Liver (tissue), 9 donors: ENCODE data around the gene PHC3. TPM values are rescaled to one million over a fixed set of nuclear protein-coding genes. Genes with fewer than 3 reads are reported as not detected.
A peak's percentile ranks its signal among the peaks of the same experiment; 100 is the strongest.

ENCODE experiments used
- DNase-seq: peaks from one replicate; pipeline ENCODE4 v3.0.0-alpha.2; 2017; ENCODE audit warnings: low spot score
- H3K27ac ChIP-seq, 2 donors: one replicate each; pipeline ENCODE4 v1.7.0; 2013; ENCODE audit warnings: inconsistent platforms in 2 of 2, low read length in 2 of 2, control low read depth in 1 of 2, low read depth in 1 of 2, mild to moderate bottlenecking in 1 of 2
- H3K27me3 ChIP-seq, 4 donors: one replicate each; pipeline versions ENCODE4 v1.6.1 to v1.7.0; 2013; ENCODE audit warnings: low read length in 3 of 4, inconsistent platforms in 1 of 4, mild to moderate bottlenecking in 1 of 4, moderate library complexity in 1 of 4; ENCODE audit not compliant: control insufficient read depth in 4 of 4, insufficient read depth in 4 of 4
- H3K36me3 ChIP-seq, 4 donors: one replicate each; pipeline versions ENCODE4 v1.6.1 to v1.7.0; 2013; ENCODE audit warnings: low read length in 3 of 4, mild to moderate bottlenecking in 3 of 4, low read depth in 1 of 4, moderate library complexity in 1 of 4; ENCODE audit not compliant: control insufficient read depth in 4 of 4, insufficient read depth in 3 of 4
- H3K4me1 ChIP-seq, 4 donors: one replicate each; pipeline versions ENCODE4 v1.6.1 to v1.7.0; 2013; ENCODE audit warnings: low read length in 3 of 4, mild to moderate bottlenecking in 3 of 4, moderate library complexity in 1 of 4; ENCODE audit not compliant: control insufficient read depth in 4 of 4, insufficient read depth in 4 of 4
- H3K4me3 ChIP-seq, 3 donors: one replicate each; pipeline versions ENCODE4 v1.6.1 to v1.7.0; 2013; ENCODE audit warnings: low read length in 3 of 3, control low read depth in 1 of 3, low read depth in 1 of 3, mild to moderate bottlenecking in 1 of 3
- H3K9ac ChIP-seq, 2 donors: one replicate each; pipeline ENCODE4 v1.7.0; 2013; ENCODE audit warnings: low read length in 2 of 2, mild to moderate bottlenecking in 2 of 2, moderate library complexity in 2 of 2, control low read depth in 1 of 2, low read depth in 1 of 2
- H3K9me3 ChIP-seq, 4 donors: one replicate each; pipeline versions ENCODE4 v1.6.1 to v1.7.0; 2013; ENCODE audit warnings: low read length in 3 of 4; ENCODE audit not compliant: control insufficient read depth in 4 of 4
- ATF3 ChIP-seq: IDR thresholded peaks from 2 replicates; pipeline ENCODE4 v1.6.1; 2016; ENCODE audit warnings: antibody characterized with exemption
- EGR1 ChIP-seq, 2 donors: IDR thresholded peaks; 2 replicates each; pipeline ENCODE4 v1.6.1; 2016 to 2018; ENCODE audit warnings: antibody characterized with exemption in 2 of 2, low read depth in 2 of 2
- FOXA1 ChIP-seq: IDR thresholded peaks from 2 replicates; pipeline ENCODE4 v1.6.1; 2016; ENCODE audit warnings: antibody characterized with exemption
- GABPA ChIP-seq, 2 donors: IDR thresholded peaks in 1 of 2; conservative IDR thresholded peaks in 1 of 2; 2 replicates each; pipeline ENCODE4 v1.6.1; 2016; ENCODE audit warnings: antibody characterized with exemption in 2 of 2, mild to moderate bottlenecking in 1 of 2, moderate library complexity in 1 of 2
- HNF4G ChIP-seq: IDR thresholded peaks from 2 replicates; pipeline ENCODE4 v1.6.1; 2016; ENCODE audit warnings: antibody characterized with exemption
- JUND ChIP-seq, 2 donors: IDR thresholded peaks; 2 replicates each; pipeline ENCODE4 v1.6.1; 2016; ENCODE audit warnings: antibody characterized with exemption in 2 of 2
- MAX ChIP-seq: IDR thresholded peaks from 2 replicates; pipeline ENCODE4 v1.6.1; 2016; ENCODE audit warnings: antibody characterized with exemption
- NR2F2 ChIP-seq: IDR thresholded peaks from 2 replicates; pipeline ENCODE4 v1.6.1; 2016; ENCODE audit warnings: antibody characterized with exemption
- RAD21 ChIP-seq, 2 donors: IDR thresholded peaks; 2 replicates each; pipeline ENCODE4 v1.6.1; 2016; ENCODE audit warnings: antibody characterized with exemption in 2 of 2, mild to moderate bottlenecking in 2 of 2
- REST ChIP-seq: IDR thresholded peaks from 2 replicates; pipeline ENCODE4 v1.6.1; 2016; ENCODE audit warnings: antibody characterized with exemption, mild to moderate bottlenecking
- RXRA ChIP-seq, 2 donors: IDR thresholded peaks; 2 replicates each; pipeline ENCODE4 v1.6.1; 2017 to 2018; ENCODE audit warnings: antibody characterized with exemption in 2 of 2, mild to moderate bottlenecking in 1 of 2
- TAF1 ChIP-seq: conservative IDR thresholded peaks from 2 replicates; pipeline ENCODE4 v1.6.1; 2016; ENCODE audit warnings: antibody characterized with exemption, mild to moderate bottlenecking
- YY1 ChIP-seq: IDR thresholded peaks from 2 replicates; pipeline ENCODE4 v1.6.1; 2016; ENCODE audit warnings: antibody characterized with exemption, mild to moderate bottlenecking
- ZBTB33 ChIP-seq: IDR thresholded peaks from 2 replicates; pipeline ENCODE4 v1.6.1; 2016; ENCODE audit warnings: antibody characterized with exemption
- WGBS: extraction: QIAGEN DNeasy Blood & Tissue Kit; methylation state at CpG from one replicate; pipeline ENCODE4 v1.1.7; 2013; 5-methylcytosine and 5-hydroxymethylcytosine counted together
- polyA plus RNA-seq, 2 donors: library from polyadenylated mRNA; stranded (reverse) in 1 of 2; unstranded in 1 of 2; fragments of 200-250 nt in 1 of 2; fragments of >200 nt in 1 of 2; fragmentation: Nextera tagmentation in 1 of 2; extraction: Ambion mirVana in 1 of 2; gene quantifications; one replicate each; pipeline versions ENCODE4 v1.2.1 to v1.2.3, GENCODE V29; 2013 to 2015
- total RNA-seq, 2 donors: library from RNA; depleted of rRNA; stranded (reverse); fragments of >200 nt; gene quantifications; one replicate each; pipeline ENCODE4 v1.2.3, GENCODE V29; 2014
- donor health status: healthy.
- donor health status: healthy.
- donor health status: healthy.
- donor health status: healthy.
- donor health status: healthy.

Gene PHC3
- total and polyA plus RNA-seq, 4 donors, result 3.9 to 44.7 (median 24.2) TPM

- Histone ChIP-seq H3K27me3 (peaks cover 0 to 2% (median 0%) of the 10 kb centered on the region in 4 donors), H3K27ac (no peak overlapping the region), H3K9me3 (no peaks in the 10 kb centered on the region), H3K4me1 (peaks cover 0 to 4% (median 2%) of the 10 kb centered on the region in 4 donors), H3K4me3 (no peak overlapping the region), H3K36me3 (no peaks in the 10 kb centered on the region), H3K9ac (no peak overlapping the region)
- no peak for DNase-seq
- WGBS, result 69% methylated on average over 5 of the region's 5 CpGs
- TF ChIP-seq MAX, result no peak
These were observed 135.0 kb downstream of the PHC3 start for GRCh38 chr3:170046269-170047132.

- Histone ChIP-seq H3K27me3 (peaks cover 0 to 2% (median 0%) of the 10 kb centered on the region in 4 donors), H3K4me3 (no peak overlapping the region), H3K9me3 (no peaks in the 10 kb centered on the region), H3K27ac (peak overlapping the region; percentile 56 to 65), H3K36me3 (no peaks in the 10 kb centered on the region), H3K9ac (no peak overlapping the region), H3K4me1 (peaks cover 0 to 4% (median 2%) of the 10 kb centered on the region in 4 donors)
- 73% methylated on average over 8 of the region's 8 CpGs for WGBS
- no peak for DNase-seq
- no peak for TF ChIP-seq JUND (IDR thresholded peaks at IDR 0.05)
- no peak for TF ChIP-seq REST
- TF ChIP-seq RXRA (IDR thresholded peaks at IDR 0.05), result no peak
- no peak for TF ChIP-seq ATF3
- no peak for TF ChIP-seq GABPA (IDR thresholded peaks at IDR 0.05 in 1 of 2, conservative IDR thresholded peaks at IDR 0.05 in 1 of 2)
- TF ChIP-seq TAF1, result no peak
- TF ChIP-seq ZBTB33, result no peak
- TF ChIP-seq EGR1 (IDR thresholded peaks at IDR 0.05; ENCODE audit: low read depth in 2 of 2), result no peak
These were observed 136.7 kb downstream of the PHC3 start for GRCh38 chr3:170044795-170045244.

GRCh38 chr3:170044271-170044670 lies 137.3 kb downstream of the PHC3 start:
- no peak overlapping the region for H3K4me3 ChIP-seq
- DNase-seq, result no peak
- H3K4me1 ChIP-seq, result peaks cover 0 to 4% (median 2%) of the 10 kb centered on the region in 4 donors
- peak overlapping the region; percentile 56 to 65 for H3K27ac ChIP-seq
- peaks cover 0 to 2% (median 0%) of the 10 kb centered on the region in 4 donors for H3K27me3 ChIP-seq
- no peaks in the 10 kb centered on the region for H3K36me3 ChIP-seq
- H3K9me3 ChIP-seq, result no peaks in the 10 kb centered on the region
- no peak overlapping the region for H3K9ac ChIP-seq
- 88% methylated on average over 8 of the region's 8 CpGs for WGBS
- TF ChIP-seq JUND (IDR thresholded peaks at IDR 0.05) (no peak), REST (no peak), RAD21 (IDR thresholded peaks at IDR 0.05) (no peak), NR2F2 (no peak), FOXA1 (no peak), GABPA (IDR thresholded peaks at IDR 0.05 in 1 of 2, conservative IDR thresholded peaks at IDR 0.05 in 1 of 2) (no peak), ZBTB33 (no peak), YY1 (no peak), HNF4G (no peak)
